Spleen (tissue), 3 donors: Measurements from ENCODE around the gene EML3.

Experiments used
- POLR2A ChIP-seq, 3 donors: fragments of 450-650 bp; IDR thresholded peaks; one replicate each; pipeline ENCODE4 v1.5.1; 2017; ENCODE audit warnings: antibody characterized with exemption in 3 of 3, mild to moderate bottlenecking in 1 of 3
- POLR2AphosphoS5 ChIP-seq, 3 donors: sonication (generic); formaldehyde crosslinking; IDR thresholded peaks; one replicate each; pipeline ENCODE4 v1.5.1; 2017; ENCODE audit warnings: antibody characterized with exemption in 3 of 3

- TF ChIP-seq POLR2AphosphoS5 (IDR thresholded peaks at IDR 0.05), result no peak
- TF ChIP-seq POLR2A (IDR thresholded peaks at IDR 0.05), result no peak
Observed at GRCh38 chr11:62627713-62628112, 15.1 kb upstream of the EML3 start.
